CMK (cell line): Measurements from ENCODE around the gene RGR.
A peak's percentile ranks its signal among the peaks of the same experiment; 100 is the strongest.

Experiments used
- DNase-seq: peaks from one replicate; pipeline ENCODE4 v3.0.0-alpha.2; 2010; ENCODE audit warnings: low read depth

RGR gene, protein sequence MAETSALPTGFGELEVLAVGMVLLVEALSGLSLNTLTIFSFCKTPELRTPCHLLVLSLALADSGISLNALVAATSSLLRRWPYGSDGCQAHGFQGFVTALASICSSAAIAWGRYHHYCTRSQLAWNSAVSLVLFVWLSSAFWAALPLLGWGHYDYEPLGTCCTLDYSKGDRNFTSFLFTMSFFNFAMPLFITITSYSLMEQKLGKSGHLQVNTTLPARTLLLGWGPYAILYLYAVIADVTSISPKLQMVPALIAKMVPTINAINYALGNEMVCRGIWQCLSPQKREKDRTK

DNA sequence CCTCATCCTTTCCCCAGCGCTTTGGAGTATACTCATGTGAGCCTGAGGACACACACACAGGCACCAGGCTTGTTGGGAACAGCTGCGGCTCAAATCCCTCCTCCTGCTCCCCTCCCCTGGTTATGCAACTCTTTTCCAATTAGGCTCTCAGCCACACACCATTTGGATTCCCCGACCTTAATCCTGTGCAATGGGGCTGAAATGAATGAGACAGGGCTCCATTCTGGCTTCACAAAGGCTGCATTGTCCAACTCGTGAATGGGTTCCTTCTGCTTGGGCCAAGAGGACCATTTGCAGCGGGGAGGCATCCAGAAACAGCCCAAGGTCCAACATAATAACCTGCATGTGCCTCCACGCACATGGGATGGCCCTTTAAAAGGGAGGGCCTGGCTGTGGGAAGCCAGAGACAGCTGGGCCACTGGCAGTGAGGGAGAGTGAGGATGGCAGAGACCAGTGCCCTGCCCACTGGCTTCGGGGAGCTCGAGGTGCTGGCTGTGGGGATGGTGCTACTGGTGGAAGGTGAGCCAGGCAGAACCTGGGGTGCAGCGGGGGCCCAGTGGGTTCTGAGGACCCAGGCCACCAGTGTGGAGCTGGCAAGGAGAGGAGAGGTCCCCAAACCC lies at the start of gene RGR:
RGR (plus strand) TSS at position 403 of the 620 bp plus-strand sequence; CDS start at position 441, 38 bp downstream.
- DNase-seq, result no peak

DNA sequence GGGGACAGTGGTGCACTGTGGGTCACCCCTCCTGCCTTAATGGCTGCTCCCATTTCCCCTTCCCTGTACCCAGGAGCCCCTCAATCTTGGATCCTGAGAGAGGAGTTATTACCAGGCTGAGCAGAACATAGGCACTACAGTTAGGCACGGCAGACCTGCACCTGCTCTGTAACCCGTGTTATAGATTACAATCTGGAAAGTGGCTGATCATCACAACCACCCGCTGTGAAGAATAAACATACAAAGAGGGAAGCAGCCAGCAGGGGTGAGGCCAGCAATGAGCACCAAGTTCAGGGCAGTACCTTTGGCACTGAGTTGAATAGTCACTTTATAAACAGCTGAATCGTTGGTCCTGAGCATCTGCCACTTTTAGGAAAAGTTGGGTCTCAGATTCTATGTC lies 48.8 kb upstream of the RGR start:
- DNase-seq, result no peak

DNA sequence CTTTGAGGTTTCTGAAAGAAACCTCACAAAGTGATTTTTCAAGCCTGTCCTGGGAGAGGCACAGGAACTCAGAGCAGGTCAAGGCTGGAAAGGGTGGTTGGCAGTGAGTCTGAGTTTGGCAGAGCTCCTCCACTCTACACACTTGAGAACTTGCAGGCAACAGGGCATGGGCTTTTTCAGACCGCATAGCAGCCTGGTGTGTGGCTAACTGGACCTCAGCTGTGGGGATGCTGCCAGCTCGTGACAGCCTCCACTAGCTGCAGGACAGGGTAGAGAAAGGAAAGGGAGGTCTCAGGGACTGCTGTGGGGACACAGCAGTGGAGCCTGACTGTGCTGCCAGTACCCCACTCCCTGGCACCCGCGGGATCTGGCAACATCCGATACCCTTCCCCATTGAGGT lies 47.9 kb upstream of the RGR start:
- DNase-seq, result no peak

DNA sequence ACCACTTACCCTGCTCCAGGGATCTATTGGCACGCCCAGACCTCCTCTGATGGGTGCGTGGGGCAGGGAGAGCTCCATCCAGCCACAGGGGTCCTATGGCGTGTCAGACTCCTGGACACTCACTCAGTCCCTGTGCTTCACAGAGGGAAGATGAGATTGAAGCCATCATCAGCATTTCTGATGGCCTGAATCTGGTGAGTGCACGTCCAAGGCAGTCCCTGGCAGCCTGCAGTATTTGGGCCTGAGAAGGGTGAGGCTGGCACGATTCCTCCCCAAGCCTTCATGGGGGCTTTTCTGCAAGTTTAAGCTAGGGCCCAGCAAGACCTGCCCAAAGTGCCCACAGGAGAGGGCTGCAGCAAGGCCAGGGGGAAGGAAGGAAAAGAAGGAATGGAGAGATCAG lies 47.2 kb upstream of the RGR start:
- DNase-seq, result no peak

DNA sequence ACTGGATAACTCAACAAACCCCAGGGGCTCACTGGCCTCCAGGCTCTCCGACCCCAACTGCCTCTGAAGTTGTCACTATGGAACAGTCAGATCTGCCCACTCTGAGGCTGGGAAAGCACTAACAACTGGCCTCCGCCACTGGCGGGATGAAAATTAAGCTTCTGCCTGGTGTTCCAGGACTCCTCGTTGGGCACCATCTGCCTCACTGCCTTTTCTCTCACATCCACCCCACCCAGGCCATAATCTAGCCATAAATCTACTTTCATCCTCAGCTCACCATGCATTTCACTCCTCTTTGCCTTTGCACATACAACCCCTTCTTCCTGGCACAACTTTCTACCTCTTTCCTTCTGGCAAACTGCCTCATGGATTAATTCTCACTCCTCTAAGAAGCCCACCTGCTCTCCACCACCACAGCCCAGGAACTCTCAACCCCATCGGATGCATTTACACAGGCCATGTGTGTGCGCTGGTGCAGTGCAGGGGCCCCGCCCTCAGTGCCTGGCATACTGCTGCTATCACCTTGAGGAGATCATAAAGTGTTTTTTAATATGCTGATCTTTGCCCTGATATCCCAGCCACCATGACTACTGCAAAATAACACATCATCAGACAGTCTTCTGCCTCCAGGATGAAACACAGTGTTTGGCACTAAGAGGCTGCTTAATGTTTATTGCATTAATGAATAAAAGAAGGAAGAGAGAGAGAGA lies 46.5 kb upstream of the RGR start:
- no peak for DNase-seq

DNA sequence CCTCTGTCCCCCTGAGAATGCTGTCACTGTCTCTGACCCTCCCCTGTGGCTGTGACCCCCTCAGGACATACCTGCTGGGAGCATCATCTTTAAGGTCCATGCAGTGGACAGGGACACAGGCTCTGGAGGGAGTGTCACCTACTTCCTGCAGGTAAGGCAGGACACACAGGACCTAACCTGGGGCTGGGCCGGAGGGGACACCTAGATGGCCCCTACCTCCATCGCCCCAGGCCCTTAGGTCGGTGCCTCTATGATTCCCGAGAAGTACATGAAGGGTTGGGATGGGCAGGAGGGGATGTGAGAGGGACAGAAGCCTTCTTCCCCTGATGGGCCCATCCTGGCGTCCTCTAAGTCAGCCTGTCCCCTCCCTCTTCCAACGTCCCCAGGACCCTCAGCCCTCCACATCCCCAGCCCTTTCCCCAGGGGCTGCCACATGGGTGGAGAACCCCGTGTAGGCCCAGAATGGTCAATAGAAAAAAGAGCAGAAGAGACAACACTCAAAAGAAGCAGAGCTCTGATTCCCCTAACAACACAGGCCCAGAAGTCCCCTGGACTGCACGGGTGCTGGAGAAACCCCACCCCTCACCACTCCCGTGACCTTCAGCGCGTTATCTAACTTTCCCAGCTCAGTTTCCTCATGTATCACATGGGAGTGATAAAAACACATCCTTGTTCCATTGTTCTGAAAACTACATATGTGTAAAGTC lies 44.2 kb upstream of the RGR start:
- DNase-seq, result no peak

DNA sequence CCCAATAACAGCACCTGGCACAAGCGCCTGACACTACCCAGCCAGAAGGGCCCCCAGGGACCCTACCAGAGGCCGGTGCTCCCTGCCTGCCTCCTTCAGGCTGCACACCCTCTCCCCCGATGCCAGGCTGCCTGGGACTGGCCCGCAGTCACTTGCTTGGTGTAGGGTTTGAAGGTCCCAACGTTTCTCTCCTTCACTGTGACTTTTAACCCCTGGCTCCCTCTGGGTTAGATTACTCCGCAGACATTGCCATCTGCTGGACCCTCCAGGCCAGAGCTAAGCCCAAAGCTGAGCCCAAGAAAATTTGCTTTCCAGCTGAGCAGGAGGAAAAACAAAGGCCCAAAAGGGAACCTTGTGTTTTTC lies 43.6 kb upstream of the RGR start:
- DNase-seq, result no peak

DNA sequence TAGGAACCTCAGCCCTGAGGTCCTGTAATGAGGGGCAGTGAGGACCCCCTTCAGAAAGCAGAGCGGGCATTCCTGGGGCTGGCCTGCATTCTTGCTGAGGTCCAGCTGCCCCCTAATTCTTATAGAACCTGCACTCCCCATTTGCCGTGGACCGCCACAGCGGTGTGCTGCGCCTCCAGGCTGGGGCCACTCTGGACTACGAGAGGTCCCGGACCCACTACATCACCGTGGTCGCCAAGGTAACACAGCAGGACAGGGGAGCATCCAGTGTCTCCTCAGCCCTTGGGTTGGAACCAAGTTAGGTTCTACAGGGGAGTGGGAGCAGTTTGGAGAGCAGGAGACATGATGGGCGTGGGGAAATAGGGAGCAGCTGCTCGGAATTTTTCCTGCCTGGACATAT lies 43.2 kb upstream of the RGR start:
- DNase-seq, result no peak

DNA sequence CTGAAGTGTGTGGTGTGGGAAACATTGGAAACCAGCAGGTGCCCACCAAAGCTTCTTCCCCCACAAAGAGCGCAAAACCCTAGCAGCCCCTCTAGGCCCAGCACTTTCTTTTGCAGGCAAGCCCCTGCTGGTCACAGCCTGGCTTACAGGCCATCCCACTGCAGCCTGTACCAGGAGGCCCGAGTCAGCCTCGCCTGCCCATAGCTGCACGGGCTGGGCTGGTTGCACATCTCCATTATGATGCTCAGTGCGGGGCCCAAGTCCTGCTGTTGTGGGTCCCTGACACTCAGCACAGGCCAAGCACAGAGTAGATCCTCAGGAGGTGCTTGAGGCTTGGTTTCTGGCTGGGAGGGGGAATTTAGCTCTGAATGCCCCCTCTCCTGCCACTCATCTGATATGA lies 42.5 kb upstream of the RGR start:
- no peak for DNase-seq

DNA sequence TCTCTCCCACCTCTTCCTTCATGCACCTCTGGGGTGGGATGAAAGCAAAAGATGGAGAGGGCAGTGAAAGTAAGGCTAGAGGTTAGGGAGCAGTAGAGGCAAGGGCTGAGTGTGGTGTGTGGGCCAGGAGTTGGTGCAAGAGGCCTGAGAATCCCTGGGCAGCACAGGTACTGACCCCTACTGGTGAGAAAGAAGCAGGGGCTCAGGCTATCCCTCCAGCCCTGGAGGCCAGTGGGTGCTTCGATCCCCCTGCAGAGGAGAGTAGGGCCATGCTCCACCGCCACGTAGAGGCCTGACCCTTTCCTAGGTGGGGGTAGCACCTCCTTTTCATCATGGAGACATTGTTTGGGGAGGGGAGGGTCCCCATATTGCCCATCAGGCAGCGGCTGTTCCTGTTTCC lies 40.7 kb upstream of the RGR start:
- DNase-seq, result no peak

DNA sequence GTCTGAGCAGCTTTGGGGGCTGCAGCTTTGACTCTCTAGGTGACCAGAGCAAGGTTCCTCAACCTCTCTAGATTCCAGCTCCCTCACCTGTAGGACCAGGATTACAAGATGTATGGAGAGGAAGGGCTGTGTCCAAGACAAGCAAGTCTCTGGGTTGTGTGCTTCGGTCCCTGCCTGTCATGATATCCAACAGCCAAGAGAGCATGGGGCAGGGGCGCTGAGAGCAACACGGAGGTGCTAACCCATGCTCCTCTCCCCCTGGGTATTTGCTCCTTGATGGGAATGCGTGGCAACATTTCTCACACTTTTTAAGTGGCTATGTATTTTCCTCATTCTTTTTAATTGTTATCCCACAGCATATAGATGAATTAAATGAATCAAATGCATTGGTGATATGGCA lies 40.2 kb upstream of the RGR start:
- no peak for DNase-seq

DNA sequence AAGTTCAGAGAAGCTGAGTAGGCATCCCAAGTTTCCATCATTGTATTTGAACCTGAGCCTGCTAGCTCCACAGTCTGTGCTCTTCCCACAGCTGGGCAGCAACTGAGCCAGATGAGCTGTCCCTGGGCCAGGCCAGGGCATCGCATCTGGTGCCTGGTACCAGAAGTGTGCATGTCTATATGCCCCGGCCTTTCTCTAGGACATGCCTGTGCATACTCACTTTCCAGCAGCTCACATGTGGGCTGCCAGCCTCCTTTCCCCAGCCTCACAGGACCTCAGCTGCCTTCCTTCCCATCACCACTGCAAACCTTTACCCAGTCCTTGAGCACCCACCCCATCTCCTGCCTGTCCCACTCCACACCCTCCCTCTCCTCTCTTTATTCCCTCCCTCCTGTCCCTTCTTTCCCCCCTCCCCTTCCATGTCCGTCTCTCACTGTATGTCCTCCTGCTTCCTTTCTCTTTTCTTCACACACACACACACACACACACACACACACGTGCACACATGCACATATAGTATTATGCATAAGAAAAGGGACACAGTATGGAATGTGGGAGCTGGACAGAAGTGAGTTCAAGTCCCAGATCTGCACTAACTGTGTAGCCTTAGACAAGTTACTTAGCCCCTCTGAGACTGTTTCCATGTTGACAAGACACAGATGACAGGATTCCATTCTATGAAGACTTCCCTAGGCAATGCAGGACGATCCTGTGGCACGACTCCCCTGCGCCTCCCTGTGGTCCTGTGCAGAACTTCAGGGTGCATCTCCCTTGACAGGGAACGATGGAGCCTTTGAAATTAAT lies 39.6 kb upstream of the RGR start:
- peak; percentile 8 for DNase-seq

DNA sequence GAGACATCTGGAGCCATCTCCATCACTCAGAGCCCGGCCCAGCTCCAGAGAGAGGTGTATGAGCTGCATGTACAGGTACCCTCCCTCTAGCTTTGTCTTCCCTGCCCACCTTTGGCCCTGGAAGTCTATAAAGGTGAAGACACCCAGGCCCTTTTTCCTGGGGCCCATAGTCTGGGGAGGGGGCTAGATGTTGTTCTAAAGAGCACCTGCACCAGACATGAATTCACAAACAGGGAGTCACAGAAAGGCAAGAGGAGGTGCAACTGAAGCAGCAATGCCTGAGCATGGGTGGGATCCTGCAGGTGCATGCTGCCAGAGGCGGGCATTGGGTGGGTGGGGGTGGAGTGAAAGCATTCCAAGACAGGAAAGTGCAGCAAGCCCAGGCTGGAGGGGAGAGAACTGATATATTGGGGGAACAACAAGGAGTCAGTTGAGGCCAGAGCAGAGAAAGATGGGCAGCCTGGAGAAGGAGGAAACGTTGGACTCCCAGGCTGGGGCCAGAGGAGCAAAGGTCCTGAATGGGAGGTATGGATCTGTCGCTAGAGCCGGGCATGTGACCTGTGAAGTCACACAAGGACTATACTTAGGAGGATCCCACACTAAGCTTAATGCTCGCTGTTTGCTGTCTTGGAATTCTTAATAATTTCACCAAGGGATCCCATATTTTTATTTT lies 38.9 kb upstream of the RGR start:
- DNase-seq, result no peak

DNA sequence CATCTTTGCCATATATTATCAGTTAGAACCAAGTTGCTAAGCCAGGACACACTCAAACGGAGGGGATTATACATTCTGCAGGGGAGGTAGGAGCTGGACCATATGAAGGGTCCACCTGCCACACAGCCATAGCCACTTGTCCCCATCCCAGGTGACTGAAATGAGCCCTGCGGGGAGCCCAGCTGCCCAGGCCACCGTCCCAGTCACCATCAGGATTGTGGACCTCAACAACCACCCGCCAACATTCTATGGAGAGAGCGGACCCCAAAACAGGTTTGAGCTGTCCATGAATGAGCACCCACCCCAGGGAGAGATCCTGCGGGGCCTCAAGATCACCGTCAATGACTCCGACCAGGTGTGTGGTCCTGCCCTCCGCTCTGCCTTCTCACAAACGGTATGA lies 36.8 kb upstream of the RGR start:
- DNase-seq, result no peak

DNA sequence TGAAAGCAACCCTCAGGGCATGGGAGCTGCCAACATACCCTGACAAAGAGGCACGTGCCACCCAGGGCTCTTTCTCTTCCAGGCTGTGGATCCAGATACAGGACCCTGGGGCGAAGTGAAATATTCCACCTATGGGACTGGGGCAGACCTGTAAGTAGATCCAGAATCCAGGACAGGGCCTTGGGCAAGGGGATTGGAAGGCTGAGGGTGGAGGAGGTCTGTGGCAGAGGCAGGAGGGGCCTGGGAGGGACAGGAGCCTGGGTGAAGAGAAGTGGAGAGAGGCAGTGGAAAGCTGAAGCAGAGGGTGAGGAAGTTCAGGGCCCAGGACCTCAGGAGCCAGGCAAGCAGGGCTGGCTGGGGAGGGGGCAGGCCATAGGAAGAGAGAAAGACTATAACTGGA lies 33.3 kb upstream of the RGR start:
- DNase-seq, result no peak

DNA sequence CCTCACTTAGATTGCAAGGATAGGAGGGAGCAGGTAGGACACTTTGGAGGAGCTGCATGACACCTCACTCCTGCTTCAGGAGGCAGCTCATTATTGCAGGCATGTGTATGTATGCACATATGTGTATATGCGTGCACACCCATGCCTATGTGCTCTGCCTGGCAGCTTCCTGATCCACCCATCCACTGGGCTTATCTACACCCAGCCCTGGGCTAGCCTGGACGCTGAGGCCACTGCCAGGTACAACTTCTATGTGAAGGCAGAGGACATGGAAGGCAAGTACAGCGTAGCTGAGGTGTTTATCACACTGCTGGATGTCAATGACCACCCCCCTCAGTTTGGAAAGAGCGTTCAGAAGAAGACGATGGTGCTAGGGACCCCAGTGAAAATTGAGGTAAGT lies 32.8 kb upstream of the RGR start:
- DNase-seq, result no peak

DNA sequence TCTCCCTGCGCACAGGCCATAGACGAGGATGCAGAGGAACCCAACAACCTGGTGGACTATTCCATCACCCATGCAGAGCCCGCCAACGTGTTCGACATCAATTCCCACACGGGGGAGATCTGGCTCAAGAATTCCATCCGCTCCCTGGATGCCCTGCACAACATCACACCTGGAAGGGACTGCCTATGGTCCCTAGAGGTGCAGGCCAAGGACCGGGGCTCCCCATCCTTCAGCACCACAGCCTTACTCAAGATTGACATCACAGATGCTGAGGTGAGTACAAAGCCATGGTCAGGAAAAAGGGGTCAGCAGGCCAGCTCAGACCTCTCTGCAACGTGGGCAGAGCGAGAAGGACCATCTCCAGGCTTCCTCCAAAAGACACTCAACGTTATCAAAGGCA lies 31.8 kb upstream of the RGR start:
- no peak for DNase-seq

DNA sequence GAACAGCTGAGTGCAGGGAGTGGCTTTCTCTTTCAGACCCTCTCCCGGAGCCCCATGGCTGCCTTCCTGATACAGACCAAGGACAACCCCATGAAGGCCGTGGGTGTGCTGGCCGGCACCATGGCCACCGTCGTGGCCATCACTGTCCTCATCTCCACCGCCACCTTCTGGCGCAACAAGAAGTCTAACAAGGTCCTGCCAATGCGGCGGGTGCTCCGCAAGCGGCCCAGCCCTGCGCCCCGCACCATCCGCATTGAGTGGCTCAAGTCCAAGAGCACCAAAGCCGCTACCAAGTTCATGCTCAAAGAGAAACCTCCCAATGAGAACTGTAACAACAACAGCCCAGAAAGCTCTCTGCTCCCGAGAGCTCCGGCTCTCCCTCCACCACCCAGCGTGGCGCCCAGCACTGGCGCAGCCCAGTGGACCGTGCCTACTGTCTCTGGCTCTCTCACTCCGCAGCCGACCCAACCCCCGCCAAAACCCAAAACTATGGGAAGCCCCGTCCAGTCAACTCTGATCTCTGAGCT lies 30.7 kb upstream of the RGR start:
- no peak for DNase-seq

DNA sequence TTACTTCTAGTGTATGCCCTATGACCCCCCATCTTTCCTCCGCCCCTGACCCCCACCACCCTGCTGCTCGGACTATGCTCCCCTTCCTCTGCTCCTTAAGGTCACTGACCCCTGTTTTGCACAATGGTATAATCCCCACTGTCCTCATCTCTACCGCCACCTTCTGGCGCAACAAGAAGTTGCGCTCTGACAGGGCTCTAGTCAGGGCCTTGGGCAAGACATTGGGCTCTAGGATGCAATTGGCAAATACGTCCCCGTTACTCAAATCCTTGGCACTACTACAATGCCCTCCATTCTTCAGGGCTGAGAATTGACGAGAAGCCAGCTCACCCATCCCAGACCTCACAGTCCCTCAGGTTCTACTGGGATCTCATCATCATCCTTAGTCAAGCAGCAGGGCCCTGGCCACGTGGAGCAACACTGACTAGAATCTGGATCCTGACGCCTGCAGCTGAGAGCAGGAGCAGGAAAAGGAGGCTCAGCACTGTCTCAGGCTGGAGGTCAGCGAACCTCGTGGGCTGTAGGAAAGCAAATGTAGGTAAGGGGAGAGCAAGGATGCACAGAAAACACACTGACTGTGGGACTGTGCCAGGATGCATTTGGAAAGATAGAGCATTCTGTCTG lies 30.1 kb upstream of the RGR start:
- peak; percentile 11 for DNase-seq

DNA sequence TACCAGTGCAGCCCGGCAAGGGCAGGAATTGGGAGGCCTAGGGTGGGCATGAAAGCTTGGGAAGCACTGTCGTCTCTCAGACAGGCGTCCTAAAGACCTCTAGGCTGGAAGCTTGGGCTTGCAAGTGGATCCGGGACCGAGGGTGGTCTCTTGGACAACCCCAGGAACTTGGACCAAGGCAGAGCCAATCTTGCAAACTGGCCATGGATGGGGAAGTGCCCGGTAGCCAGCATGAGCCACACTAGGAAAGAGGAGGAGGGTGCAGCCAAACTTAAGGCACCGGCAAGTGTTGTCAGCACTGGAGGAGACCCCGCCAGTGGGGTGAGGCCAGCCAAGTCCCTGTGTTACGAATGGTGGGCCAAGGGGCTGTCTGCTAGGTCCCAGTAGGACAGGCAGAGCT lies 28.0 kb upstream of the RGR start:
- no peak for DNase-seq

DNA sequence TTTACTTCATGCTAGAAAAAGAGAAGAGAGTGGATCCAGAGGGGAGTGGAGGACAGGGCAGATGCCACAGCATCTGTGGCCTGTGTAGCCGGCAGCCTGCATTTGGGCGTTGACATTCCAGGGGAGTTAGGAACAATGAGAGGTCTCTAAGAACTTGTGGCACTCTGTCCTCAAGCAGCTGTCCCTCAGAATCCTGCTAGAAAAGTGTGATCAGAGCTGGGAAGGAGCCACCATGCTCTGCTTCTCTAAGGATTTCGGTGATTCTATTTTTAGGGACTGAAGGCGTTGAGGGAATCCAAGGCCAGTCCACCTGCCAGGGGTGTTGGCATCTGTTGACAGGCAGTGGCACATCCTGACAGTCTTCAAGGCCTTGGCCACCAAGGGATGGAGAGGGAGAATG lies 27.1 kb upstream of the RGR start:
- DNase-seq, result no peak
